Activated T-helper 1 cell treated with Interleukin-2 at 50 U/mL for 16 hours (primary cell): ENCODE data around the gene THOC6.

Experiments
- DNase-seq: peaks from one replicate; pipeline ENCODE4 v3.0.0-alpha.2; 2020; ENCODE audit warnings: low read depth

Gene THOC6

DNA sequence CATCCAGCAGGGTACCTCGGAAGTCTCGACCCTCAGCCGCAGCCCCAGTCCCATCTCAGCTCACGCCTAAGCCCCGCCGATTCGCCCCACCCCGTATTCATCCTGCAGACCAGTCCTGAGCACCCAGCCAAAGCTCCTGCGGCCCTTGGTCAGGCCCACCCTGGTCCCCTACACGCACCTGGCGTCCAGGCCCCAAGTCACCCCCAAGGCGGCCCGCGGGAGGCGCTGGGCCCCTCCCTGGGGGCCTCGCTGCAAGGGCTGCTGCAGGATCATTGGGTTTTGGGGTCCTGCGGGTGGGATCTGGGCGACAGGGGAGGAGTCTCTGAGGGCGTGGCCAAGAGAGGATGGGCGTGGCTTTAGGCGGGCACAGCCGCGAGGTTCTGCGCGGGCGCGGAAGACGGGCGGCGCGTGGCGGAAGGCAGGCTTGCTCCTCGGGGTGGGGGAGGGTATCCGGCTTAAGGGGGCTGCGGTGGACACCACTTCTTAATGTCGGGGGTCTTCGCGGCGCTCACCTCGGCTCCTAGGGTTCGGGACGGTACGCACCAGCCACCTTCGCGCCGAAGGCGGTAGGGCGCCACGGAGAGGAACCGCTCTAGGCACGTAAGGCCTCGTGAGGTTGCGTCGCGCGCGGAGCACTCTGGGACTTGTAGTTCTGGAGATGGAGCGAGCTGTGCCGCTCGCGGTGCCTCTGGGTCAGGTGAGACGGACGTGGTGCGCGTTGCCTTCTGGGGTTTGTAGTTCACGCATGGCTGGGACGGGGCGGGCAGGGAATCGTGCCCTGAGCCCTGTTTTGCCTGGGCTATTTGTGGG is at the start of gene THOC6, which contains the start of gene HCFC1R1:
TSS of gene THOC6 (plus strand) at position 367 of the 810 bp plus-strand sequence. CDS start at position 659, 292 bp downstream.
TSS of gene HCFC1R1 (minus strand) at position 274 of the 810 bp plus-strand sequence. CDS start at position 273, 1 bp downstream.
- DNase-seq, result peak; percentile 89

DNA sequence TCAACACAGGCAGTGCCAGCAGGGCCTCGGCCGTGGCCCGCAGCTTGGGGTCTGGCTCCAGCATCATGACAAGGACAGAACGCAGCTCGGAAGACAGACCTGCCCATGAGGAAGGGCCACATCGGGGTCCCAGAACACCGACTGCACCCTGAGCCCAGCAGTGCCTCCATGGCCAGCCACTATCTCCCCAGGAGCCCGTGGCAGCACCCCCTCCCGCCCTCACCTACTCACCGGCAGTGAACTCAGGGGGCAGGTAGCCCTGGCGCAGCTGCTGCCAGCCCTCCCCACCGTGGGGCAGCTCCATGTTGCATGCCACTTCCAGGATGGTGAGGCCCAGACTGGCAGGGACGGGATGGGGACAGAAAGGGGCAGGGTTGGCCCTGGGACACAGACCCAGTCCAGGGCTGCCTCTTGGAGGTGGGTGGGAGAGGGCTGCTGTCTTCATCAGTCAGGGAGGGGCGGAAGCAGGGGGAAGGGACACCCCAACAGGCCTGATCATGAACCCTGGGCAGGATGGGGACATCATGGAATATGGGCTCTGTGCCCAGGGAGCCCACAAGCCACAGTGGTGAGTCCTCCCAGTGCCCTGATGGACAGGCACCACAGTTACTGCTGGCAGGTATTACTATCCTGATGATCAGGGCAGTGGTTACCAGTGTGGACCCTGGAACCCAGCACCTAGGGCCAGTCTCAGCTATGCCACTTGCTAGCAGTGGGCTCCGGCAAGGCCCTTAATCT is 49.3 kb upstream of the THOC6 start:
- DNase-seq, result no peak

DNA sequence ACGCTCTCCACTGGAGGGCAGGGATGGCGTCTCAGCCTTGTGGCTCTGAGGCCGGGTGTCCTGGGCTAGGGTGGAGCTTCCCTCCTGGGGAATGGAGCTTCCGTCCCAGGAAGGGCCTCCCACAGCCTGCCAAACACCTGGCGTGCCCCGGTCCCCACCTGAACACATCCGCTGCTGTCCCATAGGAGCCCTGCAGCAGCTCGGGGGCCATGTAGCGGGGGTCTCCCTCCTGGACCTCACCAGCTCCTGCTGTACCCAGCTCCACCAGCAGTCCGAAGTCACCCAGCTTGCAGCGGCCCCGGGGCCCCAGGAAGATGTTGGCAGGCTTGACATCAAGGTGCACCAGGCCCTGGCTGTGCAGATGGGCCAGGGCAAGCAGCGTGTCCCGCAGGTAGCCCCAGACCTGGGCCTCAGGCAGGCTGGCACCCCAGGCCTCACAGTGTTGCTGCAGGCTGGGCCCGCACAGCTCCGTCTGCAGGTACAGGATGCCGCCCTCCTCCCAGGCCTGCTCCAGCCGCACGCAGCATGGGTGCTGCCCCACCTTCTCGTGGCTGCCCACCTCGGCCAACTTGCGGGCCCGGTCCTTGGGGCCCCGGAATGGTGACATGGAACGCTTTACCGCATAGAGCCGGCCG is 48.6 kb upstream of the THOC6 start:
- no peak for DNase-seq

GRCh38 chr16:2976201-2976600 is 47.6 kb upstream of the THOC6 start:
- no peak for DNase-seq

- DNase-seq, result no peak
These were observed 47.2 kb upstream of the THOC6 start for GRCh38 chr16:2976673-2977072.

GRCh38 chr16:2977440-2977839 is 46.4 kb upstream of the THOC6 start:
- no peak for DNase-seq

DNA sequence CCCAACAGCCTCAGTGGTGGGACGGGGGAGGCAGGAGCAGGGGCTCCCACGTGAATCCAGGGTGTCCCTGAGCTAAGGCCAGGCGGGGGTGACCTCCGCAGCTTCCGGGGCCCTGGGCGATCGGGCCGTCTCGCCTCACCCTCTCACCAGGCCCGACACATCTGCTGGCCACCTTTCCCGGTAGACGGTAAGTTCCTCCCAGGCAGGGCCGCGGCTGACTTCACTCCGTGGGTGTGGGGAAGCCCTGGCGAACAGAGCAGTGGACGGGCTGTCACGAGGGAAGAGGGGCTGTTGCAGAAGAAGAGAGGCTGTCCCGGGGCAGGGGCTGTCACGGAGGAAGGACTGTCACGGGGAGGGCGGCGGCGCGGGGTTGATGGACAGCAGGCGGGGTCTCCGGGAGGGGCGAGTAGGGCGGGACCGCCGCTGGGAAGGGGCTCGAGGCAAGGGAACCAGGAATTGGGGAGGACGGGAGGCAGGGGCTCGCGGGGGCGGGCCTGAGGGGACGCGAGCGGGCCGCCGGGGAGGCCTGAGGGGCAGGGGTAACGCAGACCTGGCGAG is 44.1 kb upstream of the THOC6 start:
- DNase-seq, result no peak

DNA sequence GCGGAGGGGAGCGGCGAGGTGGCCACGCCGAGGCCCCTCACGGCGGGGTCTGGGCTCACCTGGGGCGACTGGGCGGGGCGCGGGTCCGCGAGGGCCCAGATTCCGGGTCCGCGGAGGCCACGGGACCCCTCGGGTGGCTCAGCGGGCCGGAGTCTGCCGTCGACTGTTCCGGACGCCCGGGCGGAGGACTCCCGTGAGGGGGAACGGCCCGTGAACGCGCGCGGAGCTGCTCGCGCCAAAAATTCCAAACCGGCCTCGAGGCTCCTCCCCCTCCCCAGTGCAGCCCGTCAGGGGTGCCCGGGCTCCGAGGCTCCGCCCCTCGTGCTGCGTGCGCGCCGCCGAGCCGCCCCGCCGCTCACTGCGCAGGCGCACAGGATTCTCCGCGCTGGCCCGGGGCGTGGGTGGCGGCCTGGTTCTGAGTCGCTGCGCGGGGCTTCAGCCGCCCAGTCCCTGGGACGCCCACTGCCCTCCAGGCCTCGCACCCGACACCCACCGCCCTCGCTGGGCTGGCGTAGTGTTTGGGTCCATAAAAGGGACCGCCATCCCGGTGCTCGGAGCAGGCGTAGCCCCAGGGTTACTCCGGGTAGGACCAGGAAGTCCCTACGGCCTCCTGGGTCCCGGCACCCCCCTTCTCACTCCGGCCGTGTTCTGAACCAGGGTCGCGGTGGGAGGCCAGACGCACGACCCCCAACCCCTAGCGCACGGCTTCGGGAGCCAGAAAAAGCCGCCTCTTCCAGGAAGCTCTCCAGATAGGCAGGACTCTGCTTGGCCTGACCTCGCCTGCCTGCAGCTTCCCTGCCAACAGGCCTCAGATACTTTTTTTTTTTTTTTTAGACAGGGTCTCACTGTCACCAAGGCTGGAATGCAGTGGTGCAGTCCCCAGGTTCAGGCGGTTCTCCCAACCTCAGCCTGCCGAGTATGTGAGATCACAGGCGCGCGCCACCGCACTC is 43.3 kb upstream of the THOC6 start, which contains the start of gene PKMYT1:
TSS of gene PKMYT1 (minus strand) at position 220 of the 950 bp plus-strand sequence. CDS start 789 bp downstream, outside the sequence.
- DNase-seq, result peak; percentile 95

DNA sequence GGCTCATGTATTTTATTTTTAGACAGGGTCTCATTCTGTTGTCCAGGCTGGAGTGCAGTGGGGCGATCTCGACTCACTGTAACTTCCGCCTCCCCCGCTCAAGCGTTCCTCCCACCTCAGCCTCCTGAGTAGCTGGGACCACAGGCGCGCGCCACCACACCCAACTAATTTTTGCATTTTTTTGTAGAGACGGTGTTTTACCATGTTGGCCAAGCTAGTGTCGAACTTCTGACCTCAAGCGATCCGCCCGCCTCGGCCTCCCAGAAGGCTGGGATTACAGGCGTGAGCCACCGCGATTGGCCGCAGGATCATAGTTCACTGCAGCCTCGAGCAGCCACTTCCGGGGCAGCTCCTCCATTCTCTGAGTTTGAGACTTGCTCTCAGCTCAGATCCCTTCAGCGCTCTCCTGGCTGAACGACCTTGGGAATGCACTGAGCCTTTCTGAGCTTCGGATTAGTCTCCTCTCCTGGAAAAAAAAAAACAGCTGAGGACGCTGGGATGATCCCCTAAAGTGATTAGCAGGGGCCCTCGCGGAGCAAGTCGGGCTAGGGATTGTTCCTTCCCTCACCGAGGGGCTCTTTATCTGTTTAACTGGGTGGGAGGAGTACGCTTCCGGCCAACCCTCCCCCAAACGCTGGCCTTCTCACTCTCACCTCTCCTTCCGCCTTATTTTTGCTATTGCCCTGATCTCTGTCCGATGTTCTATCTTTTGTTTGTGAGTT is 42.5 kb upstream of the THOC6 start:
- DNase-seq, result no peak

- no peak for DNase-seq
These were observed 42.0 kb upstream of the THOC6 start for GRCh38 chr16:2981899-2982250.

DNA sequence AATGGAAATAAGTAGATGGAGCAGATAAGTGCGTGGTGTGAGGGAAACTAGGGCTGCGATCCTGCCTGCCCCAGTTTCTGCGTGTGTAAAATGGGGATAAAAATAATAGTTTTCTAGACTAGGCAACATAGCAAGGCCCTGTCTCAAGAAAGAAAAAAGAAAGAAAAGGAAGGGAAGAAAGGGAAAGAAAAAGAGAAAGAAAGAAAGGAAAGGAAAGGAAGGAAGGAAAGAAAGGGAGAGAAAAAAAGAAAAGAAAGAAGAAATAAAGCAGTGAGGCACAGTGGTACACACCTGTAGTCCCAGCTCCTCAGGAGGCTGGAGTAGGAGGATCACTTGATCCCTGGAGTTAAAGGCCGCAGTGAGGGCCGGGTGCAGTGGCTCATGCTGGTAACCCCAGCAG is 41.4 kb upstream of the THOC6 start:
- DNase-seq, result no peak

DNA sequence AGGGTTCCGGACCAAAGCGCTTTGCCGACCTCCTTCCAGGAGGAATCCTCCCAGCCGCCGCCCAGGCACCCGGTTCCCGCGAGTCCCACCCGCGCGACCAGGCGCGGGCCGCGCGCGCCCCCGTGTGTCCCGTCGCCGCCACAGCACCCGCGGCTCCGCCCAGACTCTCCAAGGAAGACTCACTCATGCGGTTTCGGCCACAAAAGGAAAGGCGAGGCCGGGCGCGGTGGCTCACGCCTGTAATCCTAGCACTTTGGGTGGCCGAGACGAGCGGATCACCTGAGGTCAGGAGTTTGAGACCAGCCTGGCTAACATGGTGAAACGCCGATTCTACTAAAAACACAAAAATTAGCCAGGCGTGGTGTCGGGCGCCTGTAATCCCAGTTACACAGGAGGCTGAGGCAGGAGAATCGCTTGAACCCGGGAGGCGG is 40.1 kb upstream of the THOC6 start:
- peak; percentile 53 for DNase-seq

- no peak for DNase-seq
These were observed 38.4 kb upstream of the THOC6 start for GRCh38 chr16:2985462-2985861.

- no peak for DNase-seq
These were observed 37.9 kb upstream of the THOC6 start for GRCh38 chr16:2985893-2986355.

DNA sequence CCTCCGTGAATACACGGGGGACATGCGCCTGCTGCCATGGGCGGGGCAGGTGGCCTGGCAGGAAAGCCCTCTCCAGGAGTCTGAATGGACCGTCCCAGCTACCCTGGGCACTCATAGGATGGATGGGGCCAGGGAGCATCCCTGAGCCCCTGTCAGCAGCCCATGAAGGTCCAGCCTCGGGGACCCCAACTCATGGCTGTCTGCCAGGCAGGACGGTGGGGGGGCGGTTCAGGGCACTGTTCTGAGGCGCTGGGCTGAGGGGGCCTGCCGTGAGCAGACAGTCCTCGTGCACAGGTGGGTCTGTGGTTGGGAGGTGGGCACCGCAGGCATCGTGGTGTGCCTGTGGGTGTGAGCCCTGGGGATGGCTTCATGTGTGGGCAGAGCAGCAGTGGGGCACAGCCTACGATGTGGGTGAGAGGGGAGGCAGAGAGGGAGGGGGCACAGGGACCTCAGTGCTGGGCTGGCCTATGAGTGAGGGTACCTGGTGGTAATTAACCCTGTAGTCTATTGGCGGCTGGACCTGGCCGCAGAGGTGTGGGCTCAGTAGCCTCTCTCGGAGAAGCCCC is 37.1 kb upstream of the THOC6 start:
- no peak for DNase-seq

DNA sequence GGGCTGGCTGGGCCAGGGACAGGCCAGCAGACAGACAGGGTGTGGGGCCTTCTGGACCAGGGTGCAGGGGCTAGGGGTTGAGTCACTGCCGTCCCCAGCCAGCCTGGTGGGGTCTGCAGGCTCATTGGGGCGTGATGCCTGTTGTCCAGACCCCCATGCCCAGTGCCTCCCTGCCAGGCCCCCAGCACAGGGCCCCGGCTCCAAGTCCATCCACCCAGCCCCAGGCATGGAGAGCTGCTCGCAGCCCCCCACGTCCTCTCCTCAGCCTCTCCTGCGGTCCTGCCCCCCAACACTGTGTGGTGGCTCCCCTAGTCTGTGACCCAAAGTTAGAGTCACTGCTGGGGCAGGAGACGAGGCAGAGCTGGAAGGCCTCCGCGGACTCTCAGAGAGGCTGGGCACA is 36.5 kb upstream of the THOC6 start:
- DNase-seq, result no peak

- DNase-seq, result no peak
These were observed 36.0 kb upstream of the THOC6 start for GRCh38 chr16:2987833-2988232.

GRCh38 chr16:2988590-2989099 is 35.2 kb upstream of the THOC6 start:
- DNase-seq, result no peak

DNA sequence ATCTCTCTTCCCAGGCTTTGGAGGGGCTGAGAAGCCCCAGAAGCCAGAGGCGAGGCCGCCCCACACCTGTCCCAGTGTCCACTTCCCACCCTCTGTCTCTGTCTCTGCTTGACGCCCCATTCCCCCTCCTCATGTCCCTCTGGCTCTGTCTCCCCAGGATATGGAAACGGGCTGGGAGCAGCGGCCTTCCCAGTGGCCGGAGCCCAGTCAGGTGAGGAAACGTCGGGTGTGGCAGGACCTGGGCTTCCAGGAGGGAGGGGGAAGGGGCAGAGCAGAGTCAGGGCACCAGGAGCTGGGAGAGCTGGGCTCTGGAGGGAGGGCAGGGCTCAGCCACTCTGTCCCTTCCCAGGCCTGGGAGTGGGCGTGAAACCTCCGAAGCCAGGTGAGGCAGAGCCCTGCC is 32.9 kb upstream of the THOC6 start:
- DNase-seq, result no peak
